Epithelial cell of proximal tubule (primary cell): ENCODE measurements around the gene C16orf89. TPM values are rescaled to one million over a fixed set of nuclear protein-coding genes. Genes with fewer than 3 reads are reported as not detected.

Experiments
- DNase-seq: peaks from one replicate; pipeline ENCODE4 v3.0.0-alpha.2; 2011; ENCODE audit warnings: low read depth
- H3K4me3 ChIP-seq: 2 replicates; pipeline ENCODE4 v1.5.1; 2011; ENCODE audit warnings: low read depth, mild to moderate bottlenecking, low read length
- CTCF ChIP-seq: conservative IDR thresholded peaks from 2 replicates; pipeline ENCODE4 v1.5.1; 2012; ENCODE audit warnings: low read depth, mild to moderate bottlenecking, low read length
- total RNA-seq: library from RNA; depleted of rRNA; stranded (reverse); fragments of >200 nt; gene quantifications from 2 replicates; pipeline ENCODE4 v1.2.3, GENCODE V29; 2015

Gene C16orf89
- total RNA-seq, 1 donor from 2014 or later, result not detected

DNA sequence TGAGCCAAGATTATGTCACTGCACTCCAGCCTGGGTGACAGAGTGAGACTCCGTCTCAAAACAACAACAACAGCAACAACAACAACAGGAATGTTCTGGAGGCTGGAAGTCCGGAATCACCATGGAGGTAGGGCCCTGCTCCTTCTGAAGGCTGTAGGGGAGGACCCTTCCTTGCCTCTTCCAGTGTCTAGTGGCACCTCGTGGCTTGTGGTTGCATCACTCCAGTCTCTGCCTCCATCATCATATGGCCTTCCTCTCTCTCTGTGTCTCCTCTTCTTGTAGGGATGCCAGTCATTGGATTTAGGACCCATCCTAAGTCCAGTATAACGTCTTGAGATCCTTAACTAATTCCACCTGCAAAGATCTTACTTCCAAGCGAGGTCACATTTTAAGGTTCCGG lies 46.0 kb downstream of the C16orf89 start:
- no peak for DNase-seq
- no peak overlapping the region for H3K4me3 ChIP-seq
- no peak for TF ChIP-seq CTCF

- no peak for TF ChIP-seq CTCF
- no peak for DNase-seq
- no peak overlapping the region for H3K4me3 ChIP-seq
Measured at GRCh38 chr16:5018793-5019192, 47.0 kb downstream of the C16orf89 start.

GRCh38 chr16:5017678-5017969 lies 48.1 kb downstream of the C16orf89 start:
- TF ChIP-seq CTCF, result no peak
- DNase-seq, result no peak
- no peak overlapping the region for H3K4me3 ChIP-seq

DNA sequence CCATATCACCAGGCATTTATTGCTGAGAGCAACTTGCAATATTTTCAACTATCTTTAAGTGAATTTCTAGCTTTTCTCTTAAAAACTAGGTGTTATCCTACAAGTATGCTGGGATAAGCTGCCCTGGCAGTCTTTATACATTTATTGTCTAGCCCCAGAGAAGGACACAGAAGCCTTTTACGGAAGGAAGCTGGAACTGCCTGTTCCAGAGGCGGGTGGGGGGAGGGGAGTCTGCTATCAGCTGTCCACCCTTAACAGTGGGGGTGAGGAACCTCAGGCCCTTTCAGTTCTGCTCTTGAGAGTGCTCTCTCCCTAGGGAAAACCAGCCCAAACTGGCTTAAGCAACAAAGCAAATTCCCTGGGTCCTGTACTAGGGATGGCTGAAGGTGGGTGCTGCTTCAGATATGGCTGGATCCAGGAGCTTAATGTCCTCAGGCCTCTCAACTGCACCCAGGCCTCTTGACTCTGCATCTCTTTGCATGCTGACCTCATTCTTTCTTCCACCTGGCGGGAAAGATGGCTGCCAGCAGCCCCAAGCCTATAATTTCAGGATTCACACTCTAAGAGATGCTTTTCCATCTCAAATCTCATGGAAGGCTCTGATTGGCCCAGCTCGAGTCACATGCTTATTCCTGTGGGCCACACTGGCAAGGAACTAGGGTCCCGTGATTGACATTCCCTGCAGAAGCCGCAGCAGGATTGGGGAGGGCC lies 48.6 kb downstream of the C16orf89 start:
- no peak overlapping the region for H3K4me3 ChIP-seq
- no peak for DNase-seq
- no peak for TF ChIP-seq CTCF

- no peak for DNase-seq
- H3K4me3 ChIP-seq, result no peak overlapping the region
- no peak for TF ChIP-seq CTCF
Measured at GRCh38 chr16:5015887-5016286, 49.9 kb downstream of the C16orf89 start.

GRCh38 chr16:5015351-5015750 lies 50.4 kb downstream of the C16orf89 start:
- no peak for TF ChIP-seq CTCF
- H3K4me3 ChIP-seq, result no peak overlapping the region
- no peak for DNase-seq

DNA sequence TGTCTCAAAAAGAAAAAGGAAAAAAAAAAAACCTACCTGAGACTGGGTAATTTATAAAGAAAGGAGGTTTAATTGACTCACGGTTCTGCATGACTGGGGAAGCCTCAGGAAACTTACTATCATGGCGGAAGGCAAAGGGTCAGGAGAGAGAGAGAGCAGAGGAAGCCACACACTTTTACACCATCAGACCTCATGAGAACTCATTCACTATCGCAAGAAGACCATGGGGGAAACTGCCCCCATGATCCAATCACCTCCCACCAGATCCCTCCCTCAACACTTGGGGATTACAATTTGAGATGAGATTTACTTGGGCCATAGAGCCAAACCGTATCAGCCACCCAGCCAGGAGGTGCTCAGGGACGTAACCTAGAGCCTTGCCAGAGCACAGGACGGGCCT lies 52.9 kb downstream of the C16orf89 start:
- no peak for TF ChIP-seq CTCF
- H3K4me3 ChIP-seq, result no peak overlapping the region
- DNase-seq, result no peak
